ENCODE measurements around the gene OBP2A.

Gene OBP2A

DNA sequence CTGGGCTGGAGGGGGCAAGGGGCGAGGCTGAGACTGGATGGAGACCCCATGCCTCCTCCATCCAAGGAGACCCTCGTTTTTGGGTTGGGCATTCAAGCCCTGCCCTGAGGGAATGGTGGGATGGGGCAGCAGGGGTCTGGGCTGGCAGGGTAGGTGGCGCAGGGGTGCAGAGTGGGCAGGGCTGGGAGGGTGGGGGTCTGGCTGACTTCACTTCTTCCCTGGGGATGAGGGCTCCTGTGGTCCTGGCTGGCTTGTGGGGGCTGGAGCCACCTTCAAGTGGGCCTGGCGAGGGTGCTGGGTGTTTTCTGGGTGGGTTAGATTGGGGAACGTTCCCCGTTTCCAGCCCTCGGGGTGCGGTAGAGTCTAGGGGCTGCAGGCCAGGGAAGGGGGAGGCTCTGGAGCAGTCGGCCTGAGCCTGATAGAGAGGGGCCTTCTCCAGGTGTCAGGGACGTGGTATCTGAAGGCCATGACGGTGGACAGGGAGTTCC, 24.3 kb upstream of the OBP2A start:
- H3K4me2 ChIP-seq (ENCODE audit: low read length) = no peak overlapping the region
- H3K27ac ChIP-seq = no peak overlapping the region
- H3K9ac ChIP-seq = no peak overlapping the region
- H3K4me3 ChIP-seq (ENCODE audit: low read depth, low read length) = no peak overlapping the region
- H3K36me3 ChIP-seq (ENCODE audit: control insufficient read depth, insufficient read depth, low read length) = no peaks in the 10 kb centered on the region
- TF ChIP-seq, protein P1, sequence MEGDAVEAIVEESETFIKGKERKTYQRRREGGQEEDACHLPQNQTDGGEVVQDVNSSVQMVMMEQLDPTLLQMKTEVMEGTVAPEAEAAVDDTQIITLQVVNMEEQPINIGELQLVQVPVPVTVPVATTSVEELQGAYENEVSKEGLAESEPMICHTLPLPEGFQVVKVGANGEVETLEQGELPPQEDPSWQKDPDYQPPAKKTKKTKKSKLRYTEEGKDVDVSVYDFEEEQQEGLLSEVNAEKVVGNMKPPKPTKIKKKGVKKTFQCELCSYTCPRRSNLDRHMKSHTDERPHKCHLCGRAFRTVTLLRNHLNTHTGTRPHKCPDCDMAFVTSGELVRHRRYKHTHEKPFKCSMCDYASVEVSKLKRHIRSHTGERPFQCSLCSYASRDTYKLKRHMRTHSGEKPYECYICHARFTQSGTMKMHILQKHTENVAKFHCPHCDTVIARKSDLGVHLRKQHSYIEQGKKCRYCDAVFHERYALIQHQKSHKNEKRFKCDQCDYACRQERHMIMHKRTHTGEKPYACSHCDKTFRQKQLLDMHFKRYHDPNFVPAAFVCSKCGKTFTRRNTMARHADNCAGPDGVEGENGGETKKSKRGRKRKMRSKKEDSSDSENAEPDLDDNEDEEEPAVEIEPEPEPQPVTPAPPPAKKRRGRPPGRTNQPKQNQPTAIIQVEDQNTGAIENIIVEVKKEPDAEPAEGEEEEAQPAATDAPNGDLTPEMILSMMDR (IDR thresholded peaks at IDR 0.05) = no peak
- H3K27me3 ChIP-seq (ENCODE audit: control insufficient read depth, insufficient read depth, low read length) = no peaks in the 10 kb centered on the region
- no peaks in the 10 kb centered on the region for H3K4me1 ChIP-seq
- H3K9me3 ChIP-seq (ENCODE audit: control insufficient read depth, low read length) = no peaks in the 10 kb centered on the region
- H2AFZ ChIP-seq = no peak overlapping the region
- no peaks in the 10 kb centered on the region for H3K79me2 ChIP-seq

DNA sequence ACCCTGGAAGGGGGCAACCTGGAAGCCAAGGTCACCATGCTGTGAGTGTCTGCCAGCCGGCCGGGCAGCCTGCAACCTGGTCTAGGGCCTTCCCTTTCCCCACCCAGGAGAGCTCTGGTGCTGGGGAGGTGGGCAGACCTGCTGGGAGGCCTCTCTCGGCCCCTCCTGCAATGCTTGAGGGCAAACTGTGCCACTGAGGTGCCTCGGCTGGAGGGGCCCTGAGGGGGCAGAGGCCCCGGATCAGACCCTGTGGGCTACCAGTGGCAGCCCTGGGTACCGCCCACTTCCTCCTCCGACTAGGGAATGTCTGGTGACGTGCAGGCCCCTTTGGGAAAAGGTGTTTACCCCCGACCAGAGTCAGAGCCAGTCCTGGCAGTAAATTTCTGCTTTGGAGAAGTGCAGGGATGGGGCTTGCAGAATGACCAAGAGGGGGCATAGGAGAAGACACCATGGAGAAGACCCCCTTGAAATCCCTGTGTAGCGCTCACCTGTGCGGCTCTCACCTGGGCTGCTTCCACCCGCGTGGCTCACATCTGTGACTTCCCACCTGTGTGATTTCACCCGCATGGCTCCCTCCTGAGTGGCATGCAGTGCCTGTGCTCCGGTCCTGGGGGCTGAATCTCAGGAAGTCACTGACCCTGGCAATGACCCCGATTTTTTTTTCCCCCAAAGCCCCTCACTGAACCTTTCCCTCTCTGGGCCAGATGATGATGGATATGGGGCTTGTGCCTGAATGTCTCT, 23.6 kb upstream of the OBP2A start:
- Histone ChIP-seq H3K4me1 (no peaks in the 10 kb centered on the region), H2AFZ (no peak overlapping the region), H3K9ac (no peak overlapping the region), H3K36me3 (ENCODE audit: control insufficient read depth, insufficient read depth, low read length) (no peaks in the 10 kb centered on the region), H3K4me2 (ENCODE audit: low read length) (no peak overlapping the region), H3K27me3 (ENCODE audit: control insufficient read depth, insufficient read depth, low read length) (no peaks in the 10 kb centered on the region), H3K27ac (no peak overlapping the region), H3K4me3 (ENCODE audit: low read depth, low read length) (no peak overlapping the region), H3K79me2 (no peaks in the 10 kb centered on the region), H3K9me3 (ENCODE audit: control insufficient read depth, low read length) (no peaks in the 10 kb centered on the region)
- TF ChIP-seq, protein P1 (IDR thresholded peaks at IDR 0.05) = no peak

DNA sequence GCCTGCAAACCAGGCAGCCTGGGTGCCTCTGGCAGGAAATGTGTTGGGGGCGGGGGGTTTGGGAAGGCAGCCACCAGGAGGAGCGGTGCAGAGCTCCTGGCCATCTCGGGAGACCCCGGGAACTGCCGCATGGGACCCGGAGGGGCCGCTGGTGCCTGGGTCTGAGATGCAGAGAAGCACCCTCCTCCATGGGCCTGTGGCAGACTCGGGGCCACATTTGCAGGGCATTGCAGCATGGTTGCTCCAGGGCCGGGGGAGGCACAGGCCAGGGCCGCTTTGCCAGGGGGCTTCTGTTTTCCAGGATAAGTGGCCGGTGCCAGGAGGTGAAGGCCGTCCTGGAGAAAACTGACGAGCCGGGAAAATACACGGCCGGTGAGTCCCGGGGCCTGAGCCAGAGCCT, 23.0 kb upstream of the OBP2A start:
- no peak overlapping the region for H3K27ac ChIP-seq
- no peaks in the 10 kb centered on the region for H3K27me3 ChIP-seq (ENCODE audit: control insufficient read depth, insufficient read depth, low read length)
- no peaks in the 10 kb centered on the region for H3K79me2 ChIP-seq
- H3K4me2 ChIP-seq (ENCODE audit: low read length) = no peak overlapping the region
- H3K9me3 ChIP-seq (ENCODE audit: control insufficient read depth, low read length) = no peaks in the 10 kb centered on the region
- TF ChIP-seq, protein P1 (IDR thresholded peaks at IDR 0.05) = no peak
- H3K4me3 ChIP-seq (ENCODE audit: low read depth, low read length) = no peak overlapping the region
- H2AFZ ChIP-seq = no peak overlapping the region
- no peak overlapping the region for H3K9ac ChIP-seq
- H3K36me3 ChIP-seq (ENCODE audit: control insufficient read depth, insufficient read depth, low read length) = no peaks in the 10 kb centered on the region
- no peaks in the 10 kb centered on the region for H3K4me1 ChIP-seq

GRCh38 chr9:135523521-135524129, 22.3 kb upstream of the OBP2A start:
- TF ChIP-seq, protein P1 (IDR thresholded peaks at IDR 0.05) = no peak
- Histone ChIP-seq H3K27me3 (ENCODE audit: control insufficient read depth, insufficient read depth, low read length) (no peaks in the 10 kb centered on the region), H3K27ac (no peak overlapping the region), H3K9me3 (ENCODE audit: control insufficient read depth, low read length) (no peaks in the 10 kb centered on the region), H2AFZ (no peak overlapping the region), H3K4me2 (ENCODE audit: low read length) (no peak overlapping the region), H3K9ac (no peak overlapping the region), H3K4me3 (ENCODE audit: low read depth, low read length) (no peak overlapping the region), H3K79me2 (no peaks in the 10 kb centered on the region), H3K4me1 (no peaks in the 10 kb centered on the region), H3K36me3 (ENCODE audit: control insufficient read depth, insufficient read depth, low read length) (no peaks in the 10 kb centered on the region)
